ENCODE data around the gene PRR23B.

Gene PRR23B

DNA sequence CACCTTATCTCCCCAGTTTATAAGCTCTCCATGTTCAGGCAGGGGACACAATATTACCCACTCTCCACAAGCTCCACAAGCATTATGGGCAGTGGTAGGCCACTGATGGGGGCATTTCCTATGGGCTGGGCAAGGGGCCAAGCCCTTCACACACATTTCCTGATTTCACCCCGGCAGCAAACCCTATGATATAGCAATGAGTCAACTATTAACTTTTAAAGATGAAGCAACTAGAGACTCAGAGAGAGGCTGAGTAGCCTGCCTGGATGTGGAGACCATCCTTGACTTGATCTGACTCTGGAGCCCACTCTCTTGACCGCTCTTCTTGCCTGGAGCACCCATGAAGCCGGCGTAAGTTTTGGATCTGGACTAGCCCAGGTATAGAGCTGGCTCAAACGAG lies 46.3 kb downstream of the PRR23B start:
- DNase-seq (ENCODE audit: low read depth) = peak; percentile 15
- no peak overlapping the region for H3K4me3 ChIP-seq (ENCODE audit: low read depth, low read length)
- TF ChIP-seq, protein P1, sequence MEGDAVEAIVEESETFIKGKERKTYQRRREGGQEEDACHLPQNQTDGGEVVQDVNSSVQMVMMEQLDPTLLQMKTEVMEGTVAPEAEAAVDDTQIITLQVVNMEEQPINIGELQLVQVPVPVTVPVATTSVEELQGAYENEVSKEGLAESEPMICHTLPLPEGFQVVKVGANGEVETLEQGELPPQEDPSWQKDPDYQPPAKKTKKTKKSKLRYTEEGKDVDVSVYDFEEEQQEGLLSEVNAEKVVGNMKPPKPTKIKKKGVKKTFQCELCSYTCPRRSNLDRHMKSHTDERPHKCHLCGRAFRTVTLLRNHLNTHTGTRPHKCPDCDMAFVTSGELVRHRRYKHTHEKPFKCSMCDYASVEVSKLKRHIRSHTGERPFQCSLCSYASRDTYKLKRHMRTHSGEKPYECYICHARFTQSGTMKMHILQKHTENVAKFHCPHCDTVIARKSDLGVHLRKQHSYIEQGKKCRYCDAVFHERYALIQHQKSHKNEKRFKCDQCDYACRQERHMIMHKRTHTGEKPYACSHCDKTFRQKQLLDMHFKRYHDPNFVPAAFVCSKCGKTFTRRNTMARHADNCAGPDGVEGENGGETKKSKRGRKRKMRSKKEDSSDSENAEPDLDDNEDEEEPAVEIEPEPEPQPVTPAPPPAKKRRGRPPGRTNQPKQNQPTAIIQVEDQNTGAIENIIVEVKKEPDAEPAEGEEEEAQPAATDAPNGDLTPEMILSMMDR (conservative IDR thresholded peaks at IDR 0.05; ENCODE audit: low read depth, low read length) = no peak

DNA sequence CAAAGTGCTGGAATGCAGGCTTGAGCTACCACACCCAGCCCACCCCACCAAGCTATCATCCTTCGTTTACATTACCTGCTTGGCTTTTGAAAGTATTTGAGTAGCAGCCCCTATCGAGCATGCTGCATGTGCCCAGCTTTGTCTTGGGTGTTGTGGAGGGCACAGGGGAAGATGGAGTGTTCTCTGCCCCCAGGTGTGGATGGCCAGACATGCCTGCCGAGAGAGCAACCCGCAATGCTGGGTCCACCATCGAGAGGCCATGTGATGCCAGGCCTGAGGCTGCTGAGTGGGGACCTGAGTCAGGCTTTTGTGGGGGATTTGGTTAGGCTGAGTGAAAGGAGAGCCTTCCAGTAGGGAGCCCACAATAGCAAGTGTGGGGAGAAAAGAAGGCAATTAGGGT lies 47.8 kb downstream of the PRR23B start:
- H3K4me3 ChIP-seq (ENCODE audit: low read depth, low read length) = no peak overlapping the region
- TF ChIP-seq, protein P1 (conservative IDR thresholded peaks at IDR 0.05; ENCODE audit: low read depth, low read length) = no peak
- no peak for DNase-seq (ENCODE audit: low read depth)

DNA sequence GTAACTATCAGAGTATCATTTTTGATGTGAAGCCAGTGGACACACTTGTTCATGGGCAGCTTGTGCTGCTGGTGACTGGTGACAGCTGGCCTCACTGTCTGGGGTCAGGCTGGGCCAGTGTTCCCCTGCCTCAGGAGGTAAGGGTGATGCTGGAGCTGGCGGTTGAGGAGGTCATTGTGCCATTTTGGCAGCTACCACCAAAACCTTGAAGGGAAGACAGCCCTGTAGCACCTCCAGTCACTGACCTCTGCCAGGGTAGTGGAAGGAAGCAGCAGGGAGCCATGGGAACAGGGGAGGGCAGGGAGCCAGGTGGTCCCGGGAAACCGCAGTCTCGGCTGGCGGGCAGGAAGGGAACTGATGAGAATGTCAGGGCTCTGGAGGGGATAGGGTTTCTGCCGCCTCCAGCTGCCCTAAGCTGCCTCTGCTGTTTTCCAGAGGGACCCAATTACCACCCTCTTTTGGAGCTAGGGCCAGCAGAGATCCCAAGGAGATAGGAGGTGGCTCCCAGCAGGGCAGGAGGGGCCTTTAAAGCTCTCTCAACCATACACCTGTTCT lies 48.9 kb downstream of the PRR23B start:
- no peak for DNase-seq (ENCODE audit: low read depth)
- TF ChIP-seq, protein P1 (conservative IDR thresholded peaks at IDR 0.05; ENCODE audit: low read depth, low read length) = no peak
- H3K4me3 ChIP-seq (ENCODE audit: low read depth, low read length) = no peak overlapping the region
